ENCODE results near the gene TMEM92.

The TMEM92 gene

GRCh38 chr17:50240851-50241250 lies 33.4 kb upstream of the TMEM92 start:
- no peak for TF ChIP-seq CTCF (IDR thresholded peaks at IDR 0.05; ENCODE audit: low read length, missing control alignments)
- no peak overlapping the region for H3K4me3 ChIP-seq (replicated peaks; ENCODE audit: low read depth, low read length)
- DNase-seq (ENCODE audit: low read depth) = peak; percentile 60

GRCh38 chr17:50241431-50241830 lies 32.8 kb upstream of the TMEM92 start:
- DNase-seq (ENCODE audit: low read depth) = no peak
- H3K4me3 ChIP-seq (replicated peaks; ENCODE audit: low read depth, low read length) = no peak overlapping the region
- no peak for TF ChIP-seq CTCF (IDR thresholded peaks at IDR 0.05; ENCODE audit: low read length, missing control alignments)

- no peak for DNase-seq (ENCODE audit: low read depth)
- TF ChIP-seq CTCF (IDR thresholded peaks at IDR 0.05; ENCODE audit: low read length, missing control alignments) = no peak
- no peak overlapping the region for H3K4me3 ChIP-seq (replicated peaks; ENCODE audit: low read depth, low read length)
Measured at GRCh38 chr17:50244771-50245170, 29.5 kb upstream of the TMEM92 start.

- H3K4me3 ChIP-seq (replicated peaks; ENCODE audit: low read depth, low read length) = no peak overlapping the region
- no peak for TF ChIP-seq CTCF (IDR thresholded peaks at IDR 0.05; ENCODE audit: low read length, missing control alignments)
- no peak for DNase-seq (ENCODE audit: low read depth)
Measured at GRCh38 chr17:50248255-50248654, 26.0 kb upstream of the TMEM92 start.

- DNase-seq (ENCODE audit: low read depth) = no peak
- H3K4me3 ChIP-seq (replicated peaks; ENCODE audit: low read depth, low read length) = no peak overlapping the region
- no peak for TF ChIP-seq CTCF (IDR thresholded peaks at IDR 0.05; ENCODE audit: low read length, missing control alignments)
Measured at GRCh38 chr17:50252781-50253180, 21.5 kb upstream of the TMEM92 start.

- no peak for DNase-seq (ENCODE audit: low read depth)
- no peak overlapping the region for H3K4me3 ChIP-seq (replicated peaks; ENCODE audit: low read depth, low read length)
- TF ChIP-seq CTCF (IDR thresholded peaks at IDR 0.05; ENCODE audit: low read length, missing control alignments) = no peak
Measured at GRCh38 chr17:50255766-50256635, 18.3 kb upstream of the TMEM92 start.

Measured in fibroblast of pulmonary artery (primary cell).